Stimulated activated naive B cell treated with anti-CD40 and anti-IgM and Interleukin-4, amounts not matched to agents 10 μg/mL and 1 μg/mL and 100 μg/mL, for 72 hours (primary cell): ENCODE results near the gene ARMC9.
"Not testable (repeated sequence)": the region's sequence is repeated elsewhere in the genome, so short reads cannot be mapped to it uniquely, and the experiment has no call there.

Source experiments
- ATAC-seq, 2 donors: fragments of 150-1000 bp; cut with Tn5 transposase; replicated peaks; 2 replicates each; pipeline ENCODE4 v1.10.0; 2021; ENCODE audit warnings: moderate library complexity in 1 of 2
- DNase-seq: peaks from one replicate; pipeline ENCODE4 v3.0.0; 2021
- H3K27ac Mint-ChIP-seq: one replicate; pipeline ENCODE4 v1.8.0; 2022; ENCODE audit warnings: mild to moderate bottlenecking, mixed read lengths
- H3K27me3 Mint-ChIP-seq, 2 donors: one replicate each; pipeline ENCODE4 v1.8.0; 2022; ENCODE audit warnings: mixed read lengths in 2 of 2
- H3K36me3 Mint-ChIP-seq, 2 donors: one replicate each; pipeline ENCODE4 v1.8.0; 2022; ENCODE audit warnings: mixed read lengths in 2 of 2, mild to moderate bottlenecking in 1 of 2
- H3K4me1 Mint-ChIP-seq, 2 donors: one replicate each; pipeline ENCODE4 v1.8.0; 2022; ENCODE audit warnings: mixed read lengths in 2 of 2, mild to moderate bottlenecking in 1 of 2
- H3K4me3 Mint-ChIP-seq, 2 donors: one replicate each; pipeline ENCODE4 v1.8.0; 2022; ENCODE audit warnings: mild to moderate bottlenecking in 2 of 2, mixed read lengths in 2 of 2, moderate library complexity in 1 of 2
- H3K9me3 Mint-ChIP-seq, 2 donors: one replicate each; pipeline ENCODE4 v1.8.0; 2022; ENCODE audit warnings: mixed read lengths in 2 of 2, mild to moderate bottlenecking in 1 of 2

The ARMC9 gene

GRCh38 chr2:231172025-231172424 lies 26.4 kb upstream of the ARMC9 start:
- H3K27ac Mint-ChIP-seq = no peak overlapping the region
- no peak for ATAC-seq
- H3K4me3 Mint-ChIP-seq = no peak overlapping the region
- H3K4me1 Mint-ChIP-seq = peaks cover 27 to 44% of the 10 kb centered on the region in 2 donors
- peaks cover 68 to 89% of the 10 kb centered on the region in 2 donors for H3K36me3 Mint-ChIP-seq
- peaks cover 2 to 4% of the 10 kb centered on the region in 2 donors for H3K9me3 Mint-ChIP-seq
- no peak for DNase-seq
- no peaks in the 10 kb centered on the region for H3K27me3 Mint-ChIP-seq

GRCh38 chr2:231174211-231174651 lies 24.2 kb upstream of the ARMC9 start:
- H3K27ac Mint-ChIP-seq = peak overlapping the region; percentile 67

GRCh38 chr2:231176066-231176465 lies 22.4 kb upstream of the ARMC9 start:
- Mint-ChIP-seq H3K4me1 (peaks cover 26 to 33% of the 10 kb centered on the region in 2 donors), H3K27ac (no peak overlapping the region), H3K27me3 (no peaks in the 10 kb centered on the region), H3K36me3 (peaks cover 39 to 56% of the 10 kb centered on the region in 2 donors), H3K9me3 (no peaks in the 10 kb centered on the region), H3K4me3 (no peak overlapping the region)
- ATAC-seq (no peak), DNase-seq (no peak)

More at GRCh38 chr2:231174211-231174651, 24.2 kb upstream of the ARMC9 start:
- ATAC-seq = no peak
- Mint-ChIP-seq H3K36me3 (peaks cover 57 to 75% of the 10 kb centered on the region in 2 donors), H3K9me3 (no peaks in the 10 kb centered on the region), H3K27me3 (no peaks in the 10 kb centered on the region), H3K4me3 (no peak overlapping the region), H3K4me1 (peaks cover 17 to 36% of the 10 kb centered on the region in 2 donors)
- DNase-seq = no peak

GRCh38 chr2:231177156-231178025 lies 21.0 kb upstream of the ARMC9 start:
- Mint-ChIP-seq H3K9me3 (no peaks in the 10 kb centered on the region), H3K27ac (peak overlapping the region; percentile 65), H3K4me3 (no peak overlapping the region), H3K27me3 (no peaks in the 10 kb centered on the region), H3K4me1 (peaks cover 33 to 46% of the 10 kb centered on the region in 2 donors), H3K36me3 (peaks cover 36 to 49% of the 10 kb centered on the region in 2 donors)
- ATAC-seq (no peak), DNase-seq (no peak)

- not testable (repeated sequence) for ATAC-seq, H3K4me3 Mint-ChIP-seq, DNase-seq, H3K9me3 Mint-ChIP-seq, H3K27me3 Mint-ChIP-seq
- Mint-ChIP-seq H3K27ac (peak overlapping the region; percentile 80), H3K4me1 (peaks cover 40 to 59% of the 10 kb centered on the region in 2 donors), H3K36me3 (peaks cover 27 to 39% of the 10 kb centered on the region in 2 donors)
Observed at GRCh38 chr2:231178805-231179204, 19.6 kb upstream of the ARMC9 start.

GRCh38 chr2:231181860-231182512 lies 16.4 kb upstream of the ARMC9 start:
- ATAC-seq (peak; percentile 91 to 92), DNase-seq (peak; percentile 77)
- H3K4me3 Mint-ChIP-seq = peak overlapping the region; percentile 20 to 37
- peaks cover 8% of the 10 kb centered on the region in 2 donors for H3K36me3 Mint-ChIP-seq
- peak overlapping the region; percentile 90 for H3K27ac Mint-ChIP-seq
- H3K4me1 Mint-ChIP-seq = peaks cover 41 to 68% of the 10 kb centered on the region in 2 donors
- H3K27me3 Mint-ChIP-seq = no peaks in the 10 kb centered on the region
- H3K9me3 Mint-ChIP-seq = no peaks in the 10 kb centered on the region

GRCh38 chr2:231182513-231182899 lies 15.9 kb upstream of the ARMC9 start:
- Mint-ChIP-seq H3K36me3 (peaks cover 3% of the 10 kb centered on the region in 2 donors), H3K4me1 (peaks cover 40 to 66% of the 10 kb centered on the region in 2 donors), H3K4me3 (no peak overlapping the region), H3K27ac (peak overlapping the region; percentile 90), H3K27me3 (peaks cover 0 to 3% of the 10 kb centered on the region in 2 donors), H3K9me3 (no peaks in the 10 kb centered on the region)
- DNase-seq (no peak), ATAC-seq (no peak)

GRCh38 chr2:231183851-231184250 lies 14.6 kb upstream of the ARMC9 start:
- Mint-ChIP-seq H3K4me1 (peaks cover 45 to 73% of the 10 kb centered on the region in 2 donors), H3K9me3 (no peaks in the 10 kb centered on the region), H3K27me3 (peaks cover 5 to 14% of the 10 kb centered on the region in 2 donors), H3K4me3 (no peak overlapping the region), H3K27ac (no peak overlapping the region), H3K36me3 (no peaks in the 10 kb centered on the region)
- DNase-seq = no peak
- ATAC-seq = no peak

GRCh38 chr2:231184319-231184718 lies 14.1 kb upstream of the ARMC9 start:
- Mint-ChIP-seq H3K4me3 (no peak overlapping the region), H3K27ac (no peak overlapping the region), H3K9me3 (no peaks in the 10 kb centered on the region), H3K27me3 (peaks cover 10 to 19% of the 10 kb centered on the region in 2 donors), H3K4me1 (peaks cover 44 to 69% of the 10 kb centered on the region in 2 donors), H3K36me3 (no peaks in the 10 kb centered on the region)
- no peak for DNase-seq
- ATAC-seq = no peak

- Mint-ChIP-seq H3K36me3 (no peaks in the 10 kb centered on the region), H3K4me3 (no peak overlapping the region), H3K4me1 (peaks cover 39 to 62% of the 10 kb centered on the region in 2 donors), H3K9me3 (no peaks in the 10 kb centered on the region), H3K27ac (peak overlapping the region; percentile 17), H3K27me3 (peaks cover 15 to 28% of the 10 kb centered on the region in 2 donors)
- DNase-seq (no peak), ATAC-seq (no peak)
Observed at GRCh38 chr2:231185050-231185725, 13.2 kb upstream of the ARMC9 start.

- no peaks in the 10 kb centered on the region for H3K36me3 Mint-ChIP-seq
- peaks cover 20 to 35% of the 10 kb centered on the region in 2 donors for H3K27me3 Mint-ChIP-seq
- no peak overlapping the region for H3K4me3 Mint-ChIP-seq
- H3K27ac Mint-ChIP-seq = no peak overlapping the region
- ATAC-seq (no peak), DNase-seq (no peak)
- H3K9me3 Mint-ChIP-seq = no peaks in the 10 kb centered on the region
- H3K4me1 Mint-ChIP-seq = peaks cover 34 to 55% of the 10 kb centered on the region in 2 donors
Observed at GRCh38 chr2:231185886-231186285, 12.5 kb upstream of the ARMC9 start.

- Mint-ChIP-seq H3K27ac (no peak overlapping the region), H3K4me3 (no peak overlapping the region), H3K36me3 (no peaks in the 10 kb centered on the region), H3K9me3 (no peaks in the 10 kb centered on the region), H3K27me3 (peaks cover 20 to 39% of the 10 kb centered on the region in 2 donors), H3K4me1 (peaks cover 33 to 51% of the 10 kb centered on the region in 2 donors)
- ATAC-seq (no peak), DNase-seq (no peak)
Observed at GRCh38 chr2:231186325-231186724, 12.1 kb upstream of the ARMC9 start.

GRCh38 chr2:231187736-231188505 lies 10.5 kb upstream of the ARMC9 start:
- Mint-ChIP-seq H3K4me3 (no peak overlapping the region), H3K27ac (peak overlapping the region; percentile 47), H3K36me3 (no peaks in the 10 kb centered on the region), H3K4me1 (peaks cover 21 to 35% of the 10 kb centered on the region in 2 donors), H3K9me3 (no peaks in the 10 kb centered on the region), H3K27me3 (peaks cover 20 to 54% of the 10 kb centered on the region in 2 donors)
- ATAC-seq (no peak), DNase-seq (no peak)
